Epithelial cell of esophagus (primary cell): ENCODE measurements around the gene GPC3.

ENCODE experiments used
- DNase-seq: peaks from one replicate; pipeline ENCODE4 v3.0.0; 2010; ENCODE audit warnings: low read depth
- H3K4me3 ChIP-seq: 2 replicates; pipeline ENCODE4 v1.5.1; 2011; ENCODE audit warnings: mild to moderate bottlenecking, low read length, control low read depth
- CTCF ChIP-seq: IDR thresholded peaks from 2 replicates; pipeline ENCODE4 v1.5.1; 2011; ENCODE audit warnings: low read depth, mild to moderate bottlenecking, low read length, control low read depth, inconsistent platforms; ENCODE audit not compliant: insufficient read depth; ENCODE audit errors: missing control alignments

The GPC3 gene

DNA sequence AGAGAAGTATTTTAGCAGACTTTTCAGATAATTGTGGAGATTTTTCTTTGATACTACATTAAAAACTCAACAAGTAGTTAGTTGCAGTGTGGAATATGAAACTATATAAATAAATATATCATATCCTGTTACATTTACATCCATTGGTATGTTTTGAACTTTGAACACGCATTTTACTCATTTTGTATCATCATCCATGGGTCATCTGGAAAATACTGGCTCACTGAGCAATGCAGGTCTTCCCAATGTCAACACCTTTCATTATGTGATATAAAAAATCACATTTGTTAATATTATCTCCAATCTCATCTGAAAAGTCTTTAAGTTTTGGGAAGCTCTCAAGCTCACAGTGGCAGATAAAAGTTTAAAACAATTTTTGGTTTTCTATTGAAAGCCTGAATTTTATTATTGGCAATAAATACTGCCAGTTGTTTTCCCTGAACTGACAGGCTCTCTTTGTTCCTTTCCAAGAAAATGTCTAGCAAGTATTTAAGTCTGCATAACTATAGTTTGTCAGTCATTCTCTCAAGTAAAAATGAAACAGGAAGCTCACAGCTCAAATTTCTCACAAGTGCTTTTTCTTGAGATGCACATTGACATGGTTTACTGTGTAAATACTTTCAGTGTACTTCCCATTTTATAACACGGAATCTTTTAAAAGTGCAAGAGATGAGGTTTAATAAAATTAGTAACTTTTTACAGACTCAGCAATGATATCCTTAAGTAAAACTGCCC, 386.6 kb downstream of the GPC3 start:
- TF ChIP-seq CTCF = no peak
- no peak for DNase-seq
- H3K4me3 ChIP-seq = no peak overlapping the region

- no peak overlapping the region for H3K4me3 ChIP-seq
- no peak for TF ChIP-seq CTCF
- peak; percentile 70 for DNase-seq
These were observed 391.2 kb downstream of the GPC3 start for GRCh38 chrX:133594156-133594555.

DNA sequence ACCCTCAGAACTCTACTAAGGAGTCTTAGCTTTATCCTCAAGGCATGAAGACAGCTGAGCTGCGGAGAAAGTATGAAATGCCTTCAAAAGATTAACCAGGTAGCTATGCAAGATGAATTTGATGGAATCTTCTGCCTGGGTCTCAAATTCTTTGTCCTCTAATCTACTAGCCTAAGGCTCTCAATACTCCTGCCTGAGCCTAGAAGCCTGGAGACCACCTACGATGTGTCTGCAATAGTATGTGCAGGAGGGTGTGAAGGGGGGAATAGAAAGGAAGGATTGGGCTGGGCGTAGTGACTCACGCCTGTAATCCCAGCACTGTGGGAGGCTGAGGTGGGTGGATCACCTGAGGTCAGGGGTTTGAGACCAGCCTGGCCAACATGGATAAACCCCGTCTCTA, 391.9 kb downstream of the GPC3 start:
- no peak overlapping the region for H3K4me3 ChIP-seq
- DNase-seq = no peak
- no peak for TF ChIP-seq CTCF

DNA sequence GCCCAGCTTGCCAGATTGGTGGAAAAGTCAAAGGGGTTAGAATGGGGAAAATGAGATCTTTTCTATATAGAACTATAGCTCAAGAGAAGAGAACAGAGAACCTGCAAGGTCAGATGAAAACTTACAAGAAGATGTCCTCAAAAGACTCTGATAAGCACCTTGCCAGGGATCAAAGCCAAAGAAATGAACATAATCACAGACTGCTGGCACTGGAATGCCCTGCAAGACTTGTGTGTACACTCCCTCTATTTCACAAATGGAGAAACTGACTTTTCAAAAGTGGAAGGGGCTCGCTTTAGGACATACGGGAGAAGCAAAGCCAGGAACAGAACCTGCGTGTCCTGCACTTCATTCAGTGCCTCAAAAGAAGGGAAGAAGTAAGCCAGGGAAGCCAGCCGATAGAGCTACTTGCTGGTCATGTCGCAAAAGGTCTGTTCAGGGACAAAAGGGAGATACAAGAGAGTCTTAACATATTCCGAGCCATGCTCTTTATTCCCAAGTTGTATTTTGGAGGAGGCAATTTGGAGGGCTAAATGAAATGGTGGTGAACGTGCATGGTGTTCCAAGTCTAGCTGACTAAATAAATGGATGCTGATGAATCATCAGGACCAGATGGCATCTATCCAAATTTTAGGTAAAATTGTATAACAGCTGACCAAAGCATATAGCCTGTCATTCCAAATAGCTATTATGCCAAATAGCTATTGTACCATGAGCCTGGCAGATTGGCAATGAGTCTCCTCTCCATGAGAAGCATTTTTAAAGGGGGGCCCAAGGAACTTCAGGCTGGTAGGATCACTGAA, 394.5 kb downstream of the GPC3 start:
- peak; percentile 46 for DNase-seq
- no peak for TF ChIP-seq CTCF
- H3K4me3 ChIP-seq = no peak overlapping the region

DNA sequence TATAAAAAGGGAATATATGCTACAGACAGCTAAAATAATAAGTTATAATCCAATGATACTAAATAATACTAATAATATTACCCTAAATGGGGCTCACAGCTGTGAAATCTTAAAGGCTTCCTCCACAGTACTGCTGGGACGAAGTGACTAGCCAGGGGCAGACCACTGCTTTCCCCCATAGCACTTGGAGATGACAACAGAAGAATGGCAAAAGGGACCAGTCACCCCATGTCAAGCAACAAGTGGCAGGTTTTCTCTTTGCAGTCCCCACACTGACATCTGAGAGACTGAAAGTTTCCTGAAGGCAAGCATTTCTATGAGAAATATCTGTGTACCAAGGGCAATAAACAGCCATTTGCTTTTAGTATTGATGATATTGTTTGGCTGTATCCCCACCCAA, 396.6 kb downstream of the GPC3 start:
- DNase-seq = no peak
- no peak for TF ChIP-seq CTCF
- no peak overlapping the region for H3K4me3 ChIP-seq

DNA sequence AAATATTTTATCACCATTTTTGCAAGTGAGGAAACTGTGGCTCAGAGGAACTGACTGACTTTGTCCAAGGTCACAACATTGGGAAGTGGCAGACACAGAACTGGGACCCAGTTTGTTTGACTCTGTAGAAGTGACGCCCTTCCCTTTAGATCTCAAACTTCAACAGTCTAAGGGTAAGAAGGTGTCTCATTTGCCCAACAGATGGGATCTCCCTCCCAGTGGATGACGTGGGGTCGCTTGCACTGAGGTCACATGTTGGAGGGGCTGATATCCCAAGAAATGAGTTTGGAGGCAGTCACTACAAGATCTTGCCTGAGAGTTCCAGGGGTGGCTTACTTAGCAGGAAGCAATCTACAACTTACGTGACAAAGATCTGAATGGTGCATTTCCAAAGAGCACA, 397.6 kb downstream of the GPC3 start:
- no peak overlapping the region for H3K4me3 ChIP-seq
- DNase-seq = no peak
- TF ChIP-seq CTCF = no peak

DNA sequence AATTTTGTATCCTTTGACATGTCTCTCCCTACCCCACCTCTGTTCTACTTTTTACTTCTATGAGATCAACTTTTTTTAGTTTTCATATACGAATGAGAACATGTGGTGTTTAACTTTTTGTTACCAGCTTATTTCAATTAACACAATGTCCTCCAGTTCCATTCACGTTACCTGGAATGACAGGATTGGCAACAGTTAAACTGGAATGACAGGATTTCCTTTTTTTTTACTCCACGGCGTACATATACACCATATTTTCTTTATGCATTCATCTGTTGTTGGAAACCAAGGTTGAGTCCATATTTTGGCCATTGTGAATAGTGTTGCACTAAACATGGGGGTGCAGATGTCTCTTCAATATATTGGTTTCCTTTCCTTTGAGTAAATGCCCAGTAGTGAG, 398.3 kb downstream of the GPC3 start:
- H3K4me3 ChIP-seq = no peak overlapping the region
- peak; percentile 36 for DNase-seq
- no peak for TF ChIP-seq CTCF
